Measurements from ENCODE around the gene MOSMO. TPM values are rescaled to one million over a fixed set of nuclear protein-coding genes. Genes with fewer than 3 reads are reported as not detected.

MOSMO gene
- polyA plus RNA-seq, 1 of the 3 experiments (the other 2 are of a cell fraction): 8.0 TPM

DNA sequence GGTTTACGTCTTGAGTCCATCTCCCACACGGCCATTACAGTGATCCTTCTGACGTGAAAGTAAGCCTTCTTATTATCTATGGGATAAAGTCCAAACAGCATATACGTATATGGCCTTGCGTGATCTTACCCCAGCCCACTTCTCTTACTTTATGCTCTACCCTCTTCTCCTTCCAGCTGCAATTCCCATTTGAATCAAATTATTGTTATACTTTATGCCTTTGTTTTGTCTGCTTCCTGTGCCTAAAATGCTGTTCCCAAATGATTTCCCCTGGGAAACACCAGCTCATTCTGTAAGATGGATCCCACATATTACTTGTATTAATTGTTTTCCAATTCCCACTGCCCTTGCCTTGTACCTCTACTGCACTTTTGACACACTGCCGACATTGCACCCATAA is 43.6 kb upstream of the MOSMO start:
- H3K36me3 ChIP-seq (replicated peaks in 1 of 2; ENCODE audit: control insufficient read depth in 1 of 2, insufficient read depth in 2 of 2, low read length in 1 of 2): peaks cover 87 to 89% of the 10 kb centered on the region in 2 experiments
- H3F3A ChIP-seq (replicated peaks; ENCODE audit: insufficient read depth): no peaks in the 10 kb centered on the region
- no peaks in the 10 kb centered on the region for H3K27me3 ChIP-seq (ENCODE audit: insufficient read depth)
- H3K4me1 ChIP-seq (ENCODE audit: control insufficient read depth in 1 of 2, insufficient read depth in 2 of 2, low read depth in 1 of 2, low read length in 1 of 2): no peaks in the 10 kb centered on the region
- no peak overlapping the region for H3K4me2 ChIP-seq
- TF ChIP-seq YY1 (IDR thresholded peaks at IDR 0.05; ENCODE audit: low read depth): no peak
- TF ChIP-seq, protein P1, sequence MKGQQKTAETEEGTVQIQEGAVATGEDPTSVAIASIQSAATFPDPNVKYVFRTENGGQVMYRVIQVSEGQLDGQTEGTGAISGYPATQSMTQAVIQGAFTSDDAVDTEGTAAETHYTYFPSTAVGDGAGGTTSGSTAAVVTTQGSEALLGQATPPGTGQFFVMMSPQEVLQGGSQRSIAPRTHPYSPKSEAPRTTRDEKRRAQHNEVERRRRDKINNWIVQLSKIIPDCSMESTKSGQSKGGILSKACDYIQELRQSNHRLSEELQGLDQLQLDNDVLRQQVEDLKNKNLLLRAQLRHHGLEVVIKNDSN (IDR thresholded peaks at IDR 0.05; ENCODE audit: borderline replicate concordance, low read depth): no peak
- TF ChIP-seq, protein P2, sequence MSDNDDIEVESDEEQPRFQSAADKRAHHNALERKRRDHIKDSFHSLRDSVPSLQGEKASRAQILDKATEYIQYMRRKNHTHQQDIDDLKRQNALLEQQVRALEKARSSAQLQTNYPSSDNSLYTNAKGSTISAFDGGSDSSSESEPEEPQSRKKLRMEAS (IDR thresholded peaks at IDR 0.05; ENCODE audit: low read depth): no peak
- H4K20me1 ChIP-seq (ENCODE audit: insufficient read depth): no peaks in the 10 kb centered on the region
- no peak overlapping the region for H3K9ac ChIP-seq
- H3K27ac ChIP-seq (ENCODE audit: low read depth in 2 of 2, low read length in 1 of 2): no peak overlapping the region
- no peaks in the 10 kb centered on the region for H3K9me2 ChIP-seq
- H3K9me3 ChIP-seq: no peaks in the 10 kb centered on the region
- DNase-seq: no peak
- H2AFZ ChIP-seq (ENCODE audit: low read depth): no peak overlapping the region
- ChIA-PET CTCF (interaction anchor here (0.7 to 1.1 kb wide), 2 partner anchors 20 to 113 kb away, joined by 3 to 4 read pairs; no protein-coding TSS in a partner anchor), POLR2A (no interaction called here)
- no peaks in the 10 kb centered on the region; the same call in 1 of the 2 replicates for H3K79me2 ChIP-seq (ENCODE audit: insufficient read depth)
- 95% methylated on average over 6 of the region's 6 CpGs for WGBS (ENCODE audit: low lambda C conversion rate)
- no peak overlapping the region for H3K4me3 ChIP-seq (ENCODE audit: low read depth in 2 of 2, low read length in 1 of 2)

DNA sequence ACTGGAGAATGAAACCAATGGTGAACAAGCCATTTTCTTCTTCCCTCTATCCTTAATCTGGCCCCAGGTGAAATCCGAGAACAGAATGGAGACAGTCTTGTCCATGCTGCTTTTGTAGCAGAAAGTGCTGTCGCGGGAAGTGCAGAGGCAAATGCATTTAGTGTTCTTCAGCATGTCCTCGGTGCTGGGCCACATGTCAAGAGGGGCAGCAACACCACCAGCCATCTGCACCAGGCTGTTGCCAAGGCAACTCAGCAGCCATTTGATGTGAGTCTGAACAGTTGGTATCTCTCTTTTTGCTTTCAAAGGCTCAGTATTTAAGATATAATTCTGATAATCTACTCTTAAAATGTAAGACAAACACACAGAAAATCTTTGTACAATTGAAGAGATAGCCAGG is 36.1 kb upstream of the MOSMO start:
- CTCF ChIA-PET: no interaction called here
- Histone ChIP-seq H3F3A (replicated peaks; ENCODE audit: insufficient read depth) (no peaks in the 10 kb centered on the region), H3K4me3 (ENCODE audit: low read depth in 2 of 2, low read length in 1 of 2) (no peak overlapping the region), H3K36me3 (replicated peaks in 1 of 2; ENCODE audit: control insufficient read depth in 1 of 2, insufficient read depth in 2 of 2, low read length in 1 of 2) (peaks cover 78 to 84% of the 10 kb centered on the region in 2 experiments), H3K27ac (ENCODE audit: low read depth in 2 of 2, low read length in 1 of 2) (no peak overlapping the region), H3K9ac (no peak overlapping the region), H4K20me1 (ENCODE audit: insufficient read depth) (no peaks in the 10 kb centered on the region), H2AFZ (ENCODE audit: low read depth) (no peak overlapping the region), H3K27me3 (ENCODE audit: insufficient read depth) (no peaks in the 10 kb centered on the region), H3K4me2 (no peak overlapping the region), H3K79me2 (ENCODE audit: insufficient read depth) (no peaks in the 10 kb centered on the region), H3K9me3 (no peaks in the 10 kb centered on the region), H3K4me1 (ENCODE audit: control insufficient read depth in 1 of 2, insufficient read depth in 2 of 2, low read depth in 1 of 2, low read length in 1 of 2) (no peaks in the 10 kb centered on the region), H3K9me2 (no peaks in the 10 kb centered on the region)
- TF ChIP-seq SIN3A (IDR thresholded peaks at IDR 0.05; ENCODE audit: borderline replicate concordance, low read depth, low read length) (no peak), MXI1 (IDR thresholded peaks at IDR 0.05; ENCODE audit: low read depth, low read length) (no peak), RFX5 (IDR thresholded peaks at IDR 0.05; ENCODE audit: low read length) (no peak), TAF1 (IDR thresholded peaks at IDR 0.05; ENCODE audit: borderline replicate concordance, low read depth, low read length) (no peak)
- TF ChIP-seq, protein P3, sequence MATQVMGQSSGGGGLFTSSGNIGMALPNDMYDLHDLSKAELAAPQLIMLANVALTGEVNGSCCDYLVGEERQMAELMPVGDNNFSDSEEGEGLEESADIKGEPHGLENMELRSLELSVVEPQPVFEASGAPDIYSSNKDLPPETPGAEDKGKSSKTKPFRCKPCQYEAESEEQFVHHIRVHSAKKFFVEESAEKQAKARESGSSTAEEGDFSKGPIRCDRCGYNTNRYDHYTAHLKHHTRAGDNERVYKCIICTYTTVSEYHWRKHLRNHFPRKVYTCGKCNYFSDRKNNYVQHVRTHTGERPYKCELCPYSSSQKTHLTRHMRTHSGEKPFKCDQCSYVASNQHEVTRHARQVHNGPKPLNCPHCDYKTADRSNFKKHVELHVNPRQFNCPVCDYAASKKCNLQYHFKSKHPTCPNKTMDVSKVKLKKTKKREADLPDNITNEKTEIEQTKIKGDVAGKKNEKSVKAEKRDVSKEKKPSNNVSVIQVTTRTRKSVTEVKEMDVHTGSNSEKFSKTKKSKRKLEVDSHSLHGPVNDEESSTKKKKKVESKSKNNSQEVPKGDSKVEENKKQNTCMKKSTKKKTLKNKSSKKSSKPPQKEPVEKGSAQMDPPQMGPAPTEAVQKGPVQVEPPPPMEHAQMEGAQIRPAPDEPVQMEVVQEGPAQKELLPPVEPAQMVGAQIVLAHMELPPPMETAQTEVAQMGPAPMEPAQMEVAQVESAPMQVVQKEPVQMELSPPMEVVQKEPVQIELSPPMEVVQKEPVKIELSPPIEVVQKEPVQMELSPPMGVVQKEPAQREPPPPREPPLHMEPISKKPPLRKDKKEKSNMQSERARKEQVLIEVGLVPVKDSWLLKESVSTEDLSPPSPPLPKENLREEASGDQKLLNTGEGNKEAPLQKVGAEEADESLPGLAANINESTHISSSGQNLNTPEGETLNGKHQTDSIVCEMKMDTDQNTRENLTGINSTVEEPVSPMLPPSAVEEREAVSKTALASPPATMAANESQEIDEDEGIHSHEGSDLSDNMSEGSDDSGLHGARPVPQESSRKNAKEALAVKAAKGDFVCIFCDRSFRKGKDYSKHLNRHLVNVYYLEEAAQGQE (IDR thresholded peaks at IDR 0.05; ENCODE audit: low read depth, low read length): no peak
- DNase-seq: no peak
- POLR2A ChIA-PET: no interaction called here
- 97% methylated on average over 4 of the region's 4 CpGs for WGBS (ENCODE audit: low lambda C conversion rate)
